Amniotic epithelial cell (primary cell): ENCODE measurements around the gene RNASE13.
A peak's percentile ranks its signal among the peaks of the same experiment; 100 is the strongest.

Source experiments
- DNase-seq: peaks from one replicate; pipeline ENCODE4 v3.0.0-alpha.2; 2010; ENCODE audit warnings: low read depth

Gene RNASE13, protein sequence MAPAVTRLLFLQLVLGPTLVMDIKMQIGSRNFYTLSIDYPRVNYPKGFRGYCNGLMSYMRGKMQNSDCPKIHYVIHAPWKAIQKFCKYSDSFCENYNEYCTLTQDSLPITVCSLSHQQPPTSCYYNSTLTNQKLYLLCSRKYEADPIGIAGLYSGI

DNA sequence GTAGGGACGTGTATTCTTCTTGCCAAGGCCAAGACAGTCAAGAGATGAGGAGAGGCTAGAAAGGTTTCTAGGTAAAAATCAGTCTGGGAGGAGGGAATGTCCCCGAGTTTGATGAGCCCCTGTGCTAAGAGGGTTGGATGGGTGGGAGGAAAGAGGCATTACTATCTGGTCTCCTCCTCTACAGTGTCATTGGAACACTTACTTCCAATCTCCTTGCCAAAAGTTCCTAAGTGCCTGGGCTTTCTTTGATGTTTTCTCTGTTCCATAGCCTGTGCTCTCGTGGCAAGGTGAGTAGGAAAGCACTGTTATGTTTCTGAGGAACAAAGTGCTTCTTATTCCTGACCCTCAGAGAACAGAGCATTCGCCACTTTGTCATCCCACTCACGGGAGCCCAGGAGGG, at the start of gene RNASE13:
RNASE13 (minus strand) TSS at position 101 of the 400 bp plus-strand sequence. CDS start 519 bp downstream, outside the sequence.
- DNase-seq: no peak

DNA sequence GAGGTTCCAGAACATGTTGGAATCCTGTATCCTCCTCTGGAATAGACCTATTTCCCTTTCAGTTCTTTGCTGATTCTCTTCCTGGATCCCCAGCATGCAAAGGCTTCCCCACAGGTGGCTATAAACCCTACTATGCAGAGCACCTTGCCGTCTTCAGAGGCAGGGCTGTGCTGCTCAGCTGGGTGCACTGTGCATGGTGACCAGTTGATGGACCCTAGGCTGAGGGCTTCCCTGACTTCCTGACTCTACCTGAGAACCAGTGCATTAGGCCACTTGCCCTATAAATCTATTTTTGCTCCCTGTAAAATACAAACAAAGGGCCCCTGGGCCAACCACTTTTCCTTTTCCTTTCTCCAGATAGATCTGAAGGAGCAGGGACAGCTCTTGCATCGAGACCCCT, 49.8 kb upstream of the RNASE13 start:
- DNase-seq: no peak

DNA sequence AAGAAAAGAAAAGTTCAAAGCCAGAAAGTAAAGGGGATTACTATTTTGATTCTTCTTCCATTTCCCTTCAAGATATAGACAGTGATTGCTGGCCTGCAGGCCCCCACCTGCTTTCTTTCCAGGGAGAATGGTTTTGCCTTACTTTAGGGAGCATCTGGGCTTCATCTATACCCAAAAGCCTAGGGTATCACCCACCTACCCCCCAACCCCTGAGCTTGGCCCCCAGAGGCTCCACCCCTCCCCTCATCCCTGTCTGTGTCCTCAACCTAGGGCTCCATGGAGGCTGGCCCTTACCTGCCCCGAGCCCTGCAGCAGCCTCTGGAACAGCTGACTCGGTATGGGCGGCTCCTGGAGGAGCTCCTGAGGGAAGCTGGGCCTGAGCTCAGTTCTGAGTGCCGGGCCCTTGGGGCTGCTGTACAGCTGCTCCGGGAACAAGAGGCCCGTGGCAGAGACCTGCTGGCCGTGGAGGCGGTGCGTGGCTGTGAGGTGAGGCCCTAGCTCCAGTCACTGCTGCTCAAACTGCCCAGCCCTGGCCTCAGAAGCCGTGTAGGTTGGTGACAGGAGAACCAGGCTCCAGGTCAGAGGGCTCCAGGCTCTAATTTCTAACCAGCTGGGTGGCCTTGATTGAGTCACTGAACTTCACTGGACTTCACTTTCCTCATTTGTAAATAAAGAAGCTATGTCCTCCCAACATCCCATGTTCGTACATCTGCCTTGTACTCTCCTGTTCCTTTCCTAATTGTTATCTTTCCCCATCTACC, 49.1 kb upstream of the RNASE13 start:
- DNase-seq: no peak

DNA sequence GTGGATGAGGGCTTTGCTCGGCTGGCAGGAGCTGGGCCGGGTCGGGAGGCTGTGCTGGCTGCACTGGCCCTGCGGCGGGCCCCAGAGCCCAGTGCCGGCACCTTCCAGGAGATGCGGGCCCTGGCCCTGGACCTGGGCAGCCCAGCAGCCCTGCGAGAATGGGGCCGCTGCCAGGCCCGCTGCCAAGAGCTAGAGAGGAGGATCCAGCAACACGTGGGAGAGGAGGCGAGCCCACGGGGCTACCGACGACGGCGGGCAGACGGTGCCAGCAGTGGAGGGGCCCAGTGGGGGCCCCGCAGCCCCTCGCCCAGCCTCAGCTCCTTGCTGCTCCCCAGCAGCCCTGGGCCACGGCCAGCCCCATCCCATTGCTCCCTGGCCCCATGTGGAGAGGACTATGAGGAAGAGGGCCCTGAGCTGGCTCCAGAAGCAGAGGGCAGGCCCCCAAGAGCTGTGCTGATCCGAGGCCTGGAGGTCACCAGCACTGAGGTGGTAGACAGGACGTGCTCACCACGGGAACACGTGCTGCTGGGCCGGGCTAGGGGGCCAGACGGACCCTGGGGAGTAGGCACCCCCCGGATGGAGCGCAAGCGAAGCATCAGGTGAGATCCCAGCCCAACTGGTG, 47.0 kb upstream of the RNASE13 start:
- DNase-seq: no peak

DNA sequence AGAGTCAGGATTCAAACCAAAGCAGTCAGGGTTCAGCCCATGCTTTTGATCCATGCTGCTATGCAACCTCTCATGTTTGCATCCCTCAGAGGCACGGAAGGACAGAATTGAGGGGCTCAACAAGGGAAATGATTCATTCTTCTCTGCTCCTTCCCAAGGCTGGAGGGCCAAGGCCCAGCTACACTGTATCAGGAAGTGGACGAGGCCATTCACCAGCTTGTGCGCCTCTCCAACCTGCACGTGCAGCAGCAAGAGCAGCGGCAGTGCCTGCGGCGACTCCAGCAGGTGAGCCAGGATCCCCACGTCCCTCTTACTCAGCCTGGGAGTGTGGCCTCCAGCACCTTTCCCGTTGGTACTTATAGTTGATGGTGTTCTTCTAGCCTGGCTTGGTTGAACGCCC, 44.1 kb upstream of the RNASE13 start:
- DNase-seq: no peak

DNA sequence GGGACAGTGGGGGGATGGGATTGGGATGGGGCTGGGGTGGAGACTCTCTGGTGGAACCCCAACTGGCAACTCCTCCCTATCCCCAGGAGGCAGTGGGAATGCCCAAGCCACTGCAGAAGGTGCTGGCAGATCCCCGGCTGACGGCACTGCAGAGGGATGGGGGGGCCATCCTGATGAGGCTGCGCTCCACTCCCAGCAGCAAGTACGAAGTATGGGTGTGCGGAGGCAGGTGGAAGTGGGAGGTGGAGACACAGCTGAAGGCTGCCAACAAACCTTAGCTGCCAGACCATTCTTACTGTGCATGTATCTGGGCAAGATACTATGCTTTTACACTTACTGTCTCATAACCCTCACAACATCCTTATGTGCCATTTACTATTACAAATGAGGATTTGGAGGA, 43.7 kb upstream of the RNASE13 start:
- DNase-seq: no peak

DNA sequence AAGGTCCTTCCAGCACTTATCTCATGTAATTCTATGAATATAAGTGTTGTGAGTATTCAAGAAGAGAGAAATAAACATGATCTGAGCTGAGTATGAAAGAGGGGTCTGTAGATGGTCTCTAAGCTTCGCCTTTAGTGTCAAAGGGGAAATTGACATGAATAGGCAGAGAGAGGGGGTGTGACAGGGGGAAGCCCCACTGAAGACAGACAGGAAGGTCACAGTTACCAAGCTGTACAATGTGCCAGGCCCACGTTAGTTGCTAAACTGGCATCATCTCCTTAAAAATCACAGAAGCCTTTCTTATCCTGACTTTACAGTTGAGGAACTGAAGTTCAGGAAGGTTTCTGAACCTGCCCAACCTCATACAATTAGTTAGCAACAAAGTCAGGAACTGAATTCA, 43.1 kb upstream of the RNASE13 start:
- DNase-seq: no peak

DNA sequence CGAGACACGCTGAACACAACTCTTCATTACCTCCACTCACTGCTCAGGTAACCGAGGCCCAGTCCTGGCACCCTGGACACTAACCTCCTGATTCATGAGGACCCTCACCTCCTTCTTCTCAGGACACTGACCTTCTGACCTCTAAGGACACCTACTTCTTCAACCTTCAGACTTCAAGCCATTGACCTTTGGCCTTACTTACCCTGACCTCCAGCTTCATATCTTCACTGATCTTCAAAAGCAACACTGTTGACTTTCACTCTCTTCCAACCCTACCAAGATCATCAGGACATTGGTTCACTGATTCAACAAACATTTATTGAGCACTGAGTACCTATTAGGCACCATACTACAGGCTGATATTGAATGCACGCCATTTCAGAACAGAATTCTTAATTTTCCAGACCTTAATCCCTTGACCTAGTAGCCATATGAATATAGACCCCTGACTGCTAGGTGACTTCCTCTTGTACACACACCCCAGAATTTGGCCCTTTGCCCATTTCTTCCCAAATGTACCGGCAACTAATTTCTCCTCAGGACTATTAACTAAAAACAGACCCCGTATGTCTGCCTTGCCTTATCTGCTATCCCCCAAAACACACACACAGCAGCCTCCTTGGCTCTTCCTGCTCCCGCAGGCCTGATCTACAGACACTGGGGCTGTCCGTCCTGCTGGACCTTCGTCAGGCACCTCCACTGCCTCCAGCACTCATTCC, 41.3 kb upstream of the RNASE13 start:
- no peak for DNase-seq

DNA sequence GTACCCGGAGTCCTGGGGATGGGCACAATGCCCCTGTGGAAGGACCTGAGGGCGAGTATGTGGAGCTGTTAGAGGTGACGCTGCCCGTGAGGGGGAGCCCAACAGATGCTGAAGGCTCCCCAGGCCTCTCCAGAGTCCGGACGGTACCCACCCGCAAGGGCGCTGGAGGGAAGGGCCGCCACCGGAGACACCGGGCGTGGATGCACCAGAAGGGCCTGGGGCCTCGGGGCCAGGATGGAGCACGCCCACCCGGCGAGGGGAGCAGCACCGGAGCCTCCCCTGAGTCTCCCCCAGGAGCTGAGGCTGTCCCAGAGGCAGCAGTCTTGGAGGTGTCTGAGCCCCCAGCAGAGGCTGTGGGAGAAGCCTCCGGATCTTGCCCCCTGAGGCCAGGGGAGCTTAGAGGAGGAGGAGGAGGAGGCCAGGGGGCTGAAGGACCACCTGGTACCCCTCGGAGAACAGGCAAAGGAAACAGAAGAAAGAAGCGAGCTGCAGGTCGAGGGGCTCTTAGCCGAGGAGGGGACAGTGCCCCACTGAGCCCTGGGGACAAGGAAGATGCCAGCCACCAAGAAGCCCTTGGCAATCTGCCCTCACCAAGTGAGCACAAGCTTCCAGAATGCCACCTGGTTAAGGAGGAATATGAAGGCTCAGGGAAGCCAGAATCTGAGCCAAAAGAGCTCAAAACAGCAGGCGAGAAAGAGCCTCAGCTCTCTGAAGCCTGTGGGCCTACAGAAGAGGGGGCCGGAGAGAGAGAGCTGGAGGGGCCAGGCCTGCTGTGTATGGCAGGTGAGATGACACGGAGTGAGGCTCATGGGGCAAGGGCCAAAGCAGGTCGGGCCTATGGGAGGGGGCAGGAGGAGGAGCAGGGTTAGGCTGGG, 40.0 kb upstream of the RNASE13 start:
- no peak for DNase-seq

DNA sequence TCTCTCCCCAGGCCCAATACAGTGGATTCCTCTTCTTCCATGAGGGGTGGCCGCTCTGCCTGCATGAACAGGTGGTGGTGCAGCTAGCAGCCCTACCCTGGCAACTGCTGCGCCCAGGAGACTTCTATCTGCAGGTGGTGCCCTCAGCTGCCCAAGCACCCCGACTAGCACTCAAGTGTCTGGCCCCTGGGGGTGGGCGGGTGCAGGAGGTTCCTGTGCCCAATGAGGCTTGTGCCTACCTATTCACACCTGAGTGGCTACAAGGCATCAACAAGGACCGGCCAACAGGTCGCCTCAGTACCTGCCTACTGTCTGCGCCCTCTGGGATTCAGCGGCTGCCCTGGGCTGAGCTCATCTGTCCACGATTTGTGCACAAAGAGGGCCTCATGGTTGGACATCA, 39.3 kb upstream of the RNASE13 start:
- DNase-seq: no peak

DNA sequence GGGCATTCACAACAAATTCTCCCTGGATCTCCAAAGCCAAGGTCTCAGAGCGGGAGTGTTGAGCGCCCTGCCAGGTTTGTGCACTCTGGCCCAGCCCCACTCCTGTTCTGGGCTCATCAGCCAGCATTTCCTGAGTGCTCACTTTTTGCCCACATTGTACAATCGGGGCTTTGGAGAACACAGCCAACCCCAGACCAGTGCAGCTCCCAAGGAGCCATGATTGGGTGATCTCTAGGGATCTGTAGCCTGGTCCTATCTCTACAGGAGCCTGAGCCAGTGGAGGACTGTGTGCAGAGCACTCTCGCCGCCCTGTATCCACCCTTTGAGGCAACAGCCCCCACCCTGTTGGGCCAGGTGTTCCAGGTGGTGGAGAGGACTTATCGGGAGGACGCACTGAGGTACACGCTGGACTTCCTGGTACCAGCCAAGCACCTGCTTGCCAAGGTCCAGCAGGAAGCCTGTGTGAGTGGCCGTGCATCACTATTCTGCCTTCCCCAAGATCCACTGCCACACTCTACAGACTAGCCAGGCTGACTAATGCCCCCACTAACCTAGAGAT, 38.3 kb upstream of the RNASE13 start:
- no peak for DNase-seq

DNA sequence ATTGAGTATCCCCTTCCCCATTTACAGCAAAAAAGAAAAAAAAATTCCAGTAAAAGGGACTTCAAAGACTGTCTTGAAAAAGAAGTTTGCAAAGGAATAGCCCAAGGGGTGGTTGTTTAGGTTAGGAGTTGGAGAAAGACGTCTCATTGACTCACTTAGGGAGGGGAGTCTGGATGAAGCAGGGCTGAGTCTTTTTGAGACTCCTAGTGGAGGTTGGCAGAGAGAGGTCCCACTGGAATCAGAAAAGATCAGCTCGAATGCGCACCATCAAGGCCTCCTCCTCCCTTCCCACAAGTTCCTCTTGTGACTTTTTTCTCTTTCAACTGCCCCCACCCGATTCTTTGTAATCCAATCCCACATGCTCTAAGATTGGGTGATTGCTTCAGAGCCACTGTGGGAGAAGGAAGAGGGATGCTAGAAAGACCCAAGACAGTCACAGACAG, 37.4 kb upstream of the RNASE13 start:
- peak; percentile 61 for DNase-seq

DNA sequence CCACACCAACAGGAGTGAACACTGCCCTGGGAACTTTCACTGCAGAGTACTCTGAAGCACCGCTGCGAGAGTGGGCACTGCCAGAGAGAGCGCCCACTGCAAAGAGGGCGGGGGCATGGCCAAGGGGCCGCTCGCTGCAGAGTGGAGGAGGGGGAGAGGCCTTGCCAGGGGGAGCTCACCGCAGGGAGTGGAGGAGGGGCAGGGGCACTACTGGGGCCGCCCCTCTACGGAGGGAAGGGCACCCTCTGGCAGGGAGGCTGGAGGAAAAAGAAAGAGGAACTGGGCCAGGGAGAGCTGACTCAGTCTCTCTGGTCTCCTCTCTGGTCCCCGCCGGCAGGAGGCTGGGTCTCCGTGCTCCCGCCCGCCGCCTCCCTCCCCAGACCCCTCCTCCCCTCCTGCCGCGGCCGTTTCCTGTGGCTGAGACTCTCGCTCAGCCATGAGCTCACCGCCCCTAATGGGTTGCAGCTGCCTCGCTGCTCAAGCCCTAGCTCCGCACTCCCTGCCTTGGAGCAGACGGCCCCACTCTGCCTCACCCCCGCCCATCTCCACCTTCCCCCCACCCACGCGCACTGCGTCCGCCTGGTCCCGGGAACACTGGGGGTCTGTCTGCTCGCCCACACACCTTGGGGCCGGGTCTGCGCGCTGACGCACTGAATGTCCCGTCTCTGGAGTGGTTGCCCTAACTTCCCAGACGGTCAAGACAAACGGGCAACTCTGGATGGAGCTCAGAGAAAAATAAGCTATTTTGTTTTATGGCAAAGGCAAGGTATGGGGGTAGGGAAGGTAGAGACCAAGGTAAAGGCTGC, 36.8 kb upstream of the RNASE13 start:
- peak; percentile 92 for DNase-seq

DNA sequence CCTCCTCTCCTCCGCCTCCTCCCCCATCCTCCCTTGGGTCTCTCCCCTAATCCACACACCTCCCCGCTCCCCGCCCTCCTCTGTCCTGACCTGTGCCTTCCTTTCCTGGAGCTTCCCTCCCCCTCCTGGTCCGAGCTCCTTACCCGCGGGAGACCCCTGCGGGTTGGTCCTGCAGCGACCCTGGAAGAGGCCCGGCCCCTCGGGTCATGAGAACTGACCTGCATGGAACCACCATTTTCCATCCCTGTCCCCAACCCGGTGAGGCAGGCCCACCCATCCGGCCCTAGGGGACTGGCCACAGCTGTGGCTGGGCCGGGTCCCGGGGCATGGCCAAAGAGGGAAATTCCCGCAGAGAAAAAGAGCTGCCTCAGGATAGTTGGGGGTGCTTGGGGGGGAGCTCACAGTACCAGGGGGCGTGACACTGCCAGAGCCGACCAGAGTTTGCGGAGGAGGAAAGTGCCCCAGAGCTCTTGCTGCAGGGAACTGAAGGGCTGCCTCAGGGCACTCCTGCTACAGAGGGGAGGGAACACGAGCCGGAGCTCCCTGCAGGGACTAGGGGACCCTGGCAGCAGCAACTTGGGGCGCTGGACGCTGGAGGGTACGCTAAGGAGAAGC, 36.1 kb upstream of the RNASE13 start:
- DNase-seq: peak; percentile 41

DNA sequence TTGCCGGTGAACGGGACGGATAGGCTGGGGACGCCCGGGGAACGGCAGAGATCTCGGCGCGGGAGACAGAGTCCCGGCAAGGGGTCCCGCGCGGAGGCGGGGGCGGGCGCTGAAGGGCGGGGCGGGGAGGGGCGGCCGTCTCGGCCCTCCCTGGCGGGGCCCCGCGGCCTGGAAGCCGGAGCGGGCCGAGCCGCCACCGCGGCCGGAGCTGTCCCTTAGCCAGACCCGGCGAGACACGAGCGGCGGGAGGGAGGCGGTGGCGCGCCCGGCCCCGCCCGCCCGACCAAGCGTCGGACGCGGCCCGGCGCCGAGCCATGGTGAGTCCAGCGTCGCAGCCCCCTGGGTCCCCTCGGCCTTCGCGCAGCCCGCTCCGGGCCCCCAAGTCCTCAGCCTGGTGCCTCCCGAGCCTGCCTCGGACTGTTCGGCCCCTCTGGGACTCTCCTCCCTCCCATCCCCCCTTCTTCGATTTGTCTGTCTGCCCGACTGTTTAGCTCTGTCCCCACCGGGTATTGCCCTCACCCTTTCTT, 35.5 kb upstream of the RNASE13 start, which contains the start of gene ARHGEF40:
ARHGEF40 (plus strand) TSS at position 222 of the 527 bp plus-strand sequence; CDS start at position 315, 93 bp downstream.
- DNase-seq: no peak

DNA sequence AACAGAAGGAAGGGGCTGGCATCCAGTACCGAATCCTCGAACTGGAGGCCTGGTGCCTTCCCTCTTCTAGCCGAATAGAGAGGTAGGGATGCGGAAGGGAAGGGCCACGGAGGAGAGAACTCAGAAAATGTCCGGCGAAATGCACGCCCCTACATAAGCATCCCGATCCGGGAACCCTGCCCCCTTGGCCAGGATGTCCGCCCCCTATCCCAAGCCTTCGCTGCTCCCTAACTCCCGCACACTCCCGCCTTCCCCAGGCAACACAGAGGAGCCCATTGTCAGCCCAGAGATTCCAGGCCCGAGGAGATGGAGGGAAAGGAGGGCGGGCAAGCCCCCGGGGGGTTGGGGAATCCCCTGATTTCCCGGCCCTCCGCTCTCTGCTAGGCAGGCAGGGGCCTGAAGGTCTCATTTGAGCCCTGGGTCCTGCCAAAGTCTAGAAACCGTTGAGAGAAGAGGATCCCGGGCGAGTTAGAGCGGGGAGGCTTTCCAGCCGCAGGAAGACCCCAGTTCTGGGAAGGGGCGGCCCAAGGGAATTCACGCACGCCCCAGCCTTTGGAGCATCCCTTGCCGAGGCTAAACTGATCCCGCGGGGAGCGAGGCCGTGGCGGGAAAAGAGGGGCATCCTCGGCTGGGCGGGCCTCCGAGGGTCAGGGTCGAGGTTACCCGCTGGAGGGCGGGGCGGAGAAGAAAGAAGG, 34.9 kb upstream of the RNASE13 start:
- DNase-seq: no peak

DNA sequence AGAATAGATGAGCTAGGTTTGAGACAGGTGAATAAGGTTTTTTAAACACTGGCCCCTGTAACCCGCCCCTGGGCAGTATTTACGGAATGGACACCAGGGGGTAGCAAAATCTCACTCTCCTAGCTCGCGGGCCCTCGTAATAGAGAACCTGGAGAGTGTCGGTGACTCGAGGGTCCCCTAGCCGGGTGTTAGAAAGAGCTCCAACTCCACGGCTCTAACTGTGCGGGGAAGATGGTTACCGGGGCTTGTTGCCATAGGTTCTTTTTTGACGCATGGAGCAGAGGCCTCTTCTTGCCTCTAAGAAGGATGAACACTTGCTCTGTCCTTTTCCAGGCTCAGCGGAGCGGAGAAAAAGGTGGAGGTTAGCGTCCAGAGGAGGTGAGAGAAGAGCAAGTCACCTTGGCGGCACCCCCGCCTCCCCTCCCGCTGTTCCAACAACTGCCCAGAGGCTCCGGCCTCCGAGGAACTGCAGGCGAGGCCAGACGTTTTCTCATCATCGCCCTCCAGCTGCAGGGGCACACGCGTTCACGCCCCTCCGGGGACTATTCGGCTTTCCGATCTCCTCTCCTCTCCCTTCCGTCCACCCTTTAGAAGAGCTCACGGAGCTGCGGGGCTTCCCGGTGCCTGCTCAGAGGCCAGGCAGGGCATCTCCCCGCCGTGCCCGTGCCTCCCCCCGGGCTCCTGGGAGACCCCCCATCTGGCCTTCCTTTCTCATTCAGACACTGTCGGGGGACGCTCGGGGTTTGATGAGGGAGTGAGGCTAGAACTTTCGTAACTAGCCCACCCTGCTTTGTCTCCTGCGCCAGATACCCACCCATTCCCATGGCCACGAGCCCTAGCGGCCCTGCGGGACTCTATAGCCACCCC, 34.1 kb upstream of the RNASE13 start:
- peak; percentile 39 for DNase-seq

DNA sequence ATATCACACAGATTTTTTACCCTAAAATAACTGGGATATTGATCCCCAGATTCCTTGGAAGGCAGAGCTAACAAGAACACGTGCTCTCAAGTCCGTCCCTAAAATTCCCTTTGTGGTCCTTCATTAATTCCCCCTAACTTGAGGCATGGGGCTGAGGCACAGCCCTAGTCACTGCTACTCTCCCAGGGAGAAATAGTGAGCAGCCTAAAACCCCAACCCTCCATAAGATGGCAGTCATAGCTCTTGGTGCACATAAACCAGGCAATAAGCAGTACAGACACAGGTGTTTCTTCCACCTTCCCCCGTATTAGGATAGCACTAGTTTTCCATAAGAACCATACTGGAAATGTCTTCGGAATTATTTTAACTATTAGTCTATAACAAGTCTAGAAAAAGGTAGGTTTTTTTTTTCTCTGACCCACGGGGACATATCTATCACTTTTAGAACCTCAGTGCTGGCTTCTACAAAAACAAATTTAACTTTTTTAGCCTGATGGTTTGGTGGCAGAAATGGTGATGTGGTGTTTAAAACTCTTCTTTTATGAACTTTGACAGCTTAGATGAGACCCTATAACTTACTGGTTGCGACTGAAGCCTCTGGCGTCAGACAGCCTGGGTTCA, 32.4 kb upstream of the RNASE13 start:
- no peak for DNase-seq
